ENCODE results near the gene QRFPR.
A peak's percentile ranks its signal among the peaks of the same experiment; 100 is the strongest.

DNA sequence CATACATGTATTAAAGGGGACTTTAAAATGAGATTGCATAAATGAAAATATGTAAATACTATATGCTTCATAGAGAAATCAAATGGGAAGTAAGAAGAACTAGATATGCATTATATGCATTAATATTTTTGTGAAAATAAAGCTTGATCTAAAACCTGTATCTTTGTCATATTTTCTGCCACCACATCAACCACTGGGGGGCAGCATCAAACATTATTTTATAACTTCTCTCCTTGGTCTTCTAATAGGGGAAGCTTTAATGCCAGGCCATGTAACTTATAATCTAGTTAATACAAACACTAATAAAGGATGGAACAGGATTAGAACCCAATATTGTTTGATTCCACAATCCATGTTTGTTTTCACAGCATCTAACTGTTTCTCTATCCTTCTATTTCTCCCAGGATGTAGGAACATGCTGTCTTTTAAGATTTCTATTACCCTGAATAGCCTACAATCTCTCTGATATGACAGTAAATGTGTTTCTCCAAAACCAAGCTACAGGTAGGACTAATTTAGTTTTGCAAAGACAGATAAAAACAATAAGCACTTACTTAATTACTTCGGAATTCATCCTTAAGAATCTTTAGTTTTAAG, 10.0 kb downstream of the QRFPR start:
- TF ChIP-seq, protein P1, sequence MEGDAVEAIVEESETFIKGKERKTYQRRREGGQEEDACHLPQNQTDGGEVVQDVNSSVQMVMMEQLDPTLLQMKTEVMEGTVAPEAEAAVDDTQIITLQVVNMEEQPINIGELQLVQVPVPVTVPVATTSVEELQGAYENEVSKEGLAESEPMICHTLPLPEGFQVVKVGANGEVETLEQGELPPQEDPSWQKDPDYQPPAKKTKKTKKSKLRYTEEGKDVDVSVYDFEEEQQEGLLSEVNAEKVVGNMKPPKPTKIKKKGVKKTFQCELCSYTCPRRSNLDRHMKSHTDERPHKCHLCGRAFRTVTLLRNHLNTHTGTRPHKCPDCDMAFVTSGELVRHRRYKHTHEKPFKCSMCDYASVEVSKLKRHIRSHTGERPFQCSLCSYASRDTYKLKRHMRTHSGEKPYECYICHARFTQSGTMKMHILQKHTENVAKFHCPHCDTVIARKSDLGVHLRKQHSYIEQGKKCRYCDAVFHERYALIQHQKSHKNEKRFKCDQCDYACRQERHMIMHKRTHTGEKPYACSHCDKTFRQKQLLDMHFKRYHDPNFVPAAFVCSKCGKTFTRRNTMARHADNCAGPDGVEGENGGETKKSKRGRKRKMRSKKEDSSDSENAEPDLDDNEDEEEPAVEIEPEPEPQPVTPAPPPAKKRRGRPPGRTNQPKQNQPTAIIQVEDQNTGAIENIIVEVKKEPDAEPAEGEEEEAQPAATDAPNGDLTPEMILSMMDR (IDR thresholded peaks at IDR 0.05): peak; percentile 44 to 72 (median 54)
- no peak for TF ChIP-seq POLR2A (IDR thresholded peaks at IDR 0.05)
